GM18909 (cell line): ENCODE data around the gene TSSK1B.
"Not testable (repeated sequence)": the region's sequence is repeated elsewhere in the genome, so short reads cannot be mapped to it uniquely, and the experiment has no call there.

Source experiments
- ATAC-seq: cut with Tn5 transposase; IDR thresholded peaks from one replicate; pipeline ENCODE4 v1.9.1; 2021; ENCODE audit warnings: mild to moderate bottlenecking; ENCODE audit not compliant: unreplicated experiment, poor library complexity

Gene TSSK1B, protein sequence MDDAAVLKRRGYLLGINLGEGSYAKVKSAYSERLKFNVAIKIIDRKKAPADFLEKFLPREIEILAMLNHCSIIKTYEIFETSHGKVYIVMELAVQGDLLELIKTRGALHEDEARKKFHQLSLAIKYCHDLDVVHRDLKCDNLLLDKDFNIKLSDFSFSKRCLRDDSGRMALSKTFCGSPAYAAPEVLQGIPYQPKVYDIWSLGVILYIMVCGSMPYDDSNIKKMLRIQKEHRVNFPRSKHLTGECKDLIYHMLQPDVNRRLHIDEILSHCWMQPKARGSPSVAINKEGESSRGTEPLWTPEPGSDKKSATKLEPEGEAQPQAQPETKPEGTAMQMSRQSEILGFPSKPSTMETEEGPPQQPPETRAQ

DNA sequence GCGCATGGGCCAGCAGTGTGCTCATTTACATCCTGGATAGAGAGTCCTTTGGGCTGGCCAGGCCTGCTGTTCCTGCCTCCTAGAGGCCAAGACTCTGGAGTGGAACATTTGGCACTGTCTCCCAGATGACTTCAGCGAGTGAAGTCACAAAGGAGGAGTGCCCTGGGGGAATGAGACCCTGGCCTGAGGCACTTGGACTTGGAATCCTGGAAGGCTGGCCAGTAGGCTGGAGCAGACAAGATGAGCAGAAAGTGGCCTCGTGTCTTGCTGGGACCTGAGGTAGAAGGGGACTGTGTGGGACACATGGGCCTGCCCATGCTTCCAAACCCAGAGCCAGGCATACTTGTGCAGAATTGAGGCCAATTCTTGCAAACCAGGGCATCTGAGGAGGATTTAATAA, at the start of gene TSSK1B:
TSS of gene TSSK1B (minus strand) at position 101 of the 400 bp plus-strand sequence. CDS start 150 bp downstream, outside the sequence.
- ATAC-seq, result no peak

GRCh38 chr5:113480243-113480642, 45.5 kb upstream of the TSSK1B start:
- no peak for ATAC-seq

GRCh38 chr5:113478691-113479090, 43.9 kb upstream of the TSSK1B start:
- ATAC-seq, result no peak

DNA sequence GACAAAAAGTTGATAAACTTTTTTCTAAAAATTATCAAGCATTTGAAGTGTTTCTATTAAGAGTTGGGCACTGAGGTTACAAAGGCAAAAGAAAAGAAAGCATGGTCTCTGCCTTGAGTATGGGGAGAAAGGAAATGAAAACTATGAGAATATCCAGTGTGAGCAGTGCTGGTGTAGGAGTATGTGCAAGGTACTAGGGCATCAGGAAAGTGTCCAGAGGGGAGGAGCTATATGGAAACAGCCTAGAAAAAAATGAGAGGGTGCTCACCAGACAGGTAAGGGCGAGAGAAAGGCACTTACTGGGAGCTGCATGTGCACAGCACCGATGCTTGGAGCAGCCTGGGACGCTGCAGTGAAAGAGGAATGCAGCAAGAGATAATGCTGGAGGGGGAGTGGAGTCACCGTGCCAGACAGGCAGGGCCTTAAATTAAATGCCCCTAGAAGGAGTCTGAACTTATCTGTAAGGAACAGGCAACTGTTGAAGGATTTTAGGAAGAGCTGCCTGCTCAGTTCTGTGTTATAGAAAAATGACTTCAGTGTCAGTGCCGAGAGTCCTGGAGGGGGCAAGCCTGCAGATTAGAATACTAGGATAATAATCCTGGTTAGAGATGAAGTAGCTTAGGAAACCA, 39.4 kb upstream of the TSSK1B start:
- no peak for ATAC-seq

DNA sequence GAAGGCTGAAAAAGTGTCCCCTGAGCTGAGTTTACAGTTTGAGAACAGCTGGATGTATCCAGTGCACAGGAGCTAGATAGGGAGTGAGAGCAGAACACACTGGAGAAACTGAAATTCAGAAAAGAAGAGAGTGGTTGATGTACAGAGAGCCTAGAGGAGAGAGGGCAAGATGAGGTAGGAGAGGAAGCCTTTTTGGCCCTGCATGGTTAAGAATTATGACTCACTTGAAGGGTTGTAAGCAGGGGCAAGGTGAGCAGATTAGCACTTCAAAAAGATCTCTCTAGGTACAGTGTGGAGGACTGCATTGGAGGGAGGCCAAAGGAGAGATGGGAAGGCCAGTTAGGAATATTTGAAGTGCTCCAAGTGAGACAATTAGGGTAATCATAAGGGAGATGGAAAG, 28.2 kb upstream of the TSSK1B start:
- ATAC-seq, result no peak

DNA sequence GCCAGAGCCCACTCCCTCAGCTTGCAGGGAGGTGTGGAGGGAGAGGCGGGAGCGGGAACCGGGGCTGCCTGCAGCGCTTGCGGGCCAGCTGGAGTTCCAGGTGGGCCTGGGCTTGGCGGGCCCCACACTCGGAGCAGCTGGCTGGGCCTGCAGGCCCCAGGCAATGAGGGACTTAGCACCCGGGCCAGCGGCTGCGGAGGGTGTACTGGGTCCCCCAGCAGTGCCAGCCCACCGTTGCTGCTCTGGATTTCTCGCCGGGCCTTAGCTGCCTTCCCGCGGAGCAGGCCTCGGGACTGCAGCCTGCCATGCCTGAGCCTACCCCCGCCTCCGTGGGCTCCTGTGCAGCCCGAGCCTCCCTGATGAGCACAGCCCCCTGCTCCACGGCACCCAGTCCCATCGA, 22.3 kb upstream of the TSSK1B start:
- ATAC-seq, result not testable (repeated sequence)

DNA sequence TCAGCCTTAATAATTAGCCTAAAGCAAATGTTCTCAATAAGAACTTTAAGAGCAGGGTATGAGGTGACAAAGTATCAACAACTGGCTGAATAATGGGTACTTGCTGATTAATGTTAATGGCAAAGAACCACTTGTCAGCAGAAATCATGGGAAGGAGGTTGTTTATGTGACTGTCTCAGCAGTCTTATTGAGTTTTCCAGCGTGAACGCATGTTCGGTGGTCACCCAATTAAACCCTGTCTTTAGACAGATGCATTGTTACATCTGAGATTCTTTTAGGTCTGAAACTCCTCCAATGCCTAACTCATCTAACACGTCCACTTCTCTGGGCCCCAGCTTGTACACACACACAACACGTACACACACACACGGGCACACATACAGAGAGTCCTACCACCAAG, 18.2 kb upstream of the TSSK1B start:
- ATAC-seq, result no peak

DNA sequence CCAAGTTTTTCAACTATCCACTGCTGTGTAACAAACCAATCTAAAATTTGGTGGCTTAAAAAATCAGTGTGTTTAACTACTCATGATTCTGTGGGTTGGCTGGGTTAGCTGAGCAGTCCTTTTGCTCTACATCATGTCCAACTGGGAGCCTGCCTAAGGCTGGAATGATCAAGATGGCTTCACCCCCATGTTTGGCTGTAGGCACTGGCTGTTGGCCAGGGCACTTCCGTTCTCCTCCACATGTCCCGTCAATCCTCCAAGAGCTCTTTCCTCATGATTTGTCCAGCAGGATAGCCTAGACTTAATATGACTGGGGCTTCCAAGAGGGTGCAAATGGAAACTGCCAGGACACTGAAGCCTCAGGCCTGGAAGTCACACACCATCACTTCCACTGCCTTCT, 17.0 kb upstream of the TSSK1B start:
- no peak for ATAC-seq

DNA sequence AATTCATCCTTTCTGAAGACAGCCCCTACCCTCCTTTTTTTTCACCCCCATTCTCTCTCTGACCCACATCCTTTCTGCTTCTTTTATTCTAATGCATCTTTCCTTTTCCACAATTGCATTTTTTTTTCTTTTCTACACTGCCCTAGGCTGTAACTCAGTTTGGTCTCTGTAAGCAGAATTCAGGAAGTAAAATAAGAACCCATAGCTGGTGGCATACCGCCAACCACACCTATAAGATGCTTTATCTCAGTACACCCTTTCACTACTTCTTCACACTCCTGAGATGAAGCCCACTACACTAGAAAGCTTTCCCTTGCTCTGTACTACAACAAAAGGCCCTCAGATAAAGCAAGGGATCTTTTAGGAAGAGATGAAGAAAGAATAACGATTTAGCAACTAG, 16.1 kb upstream of the TSSK1B start:
- no peak for ATAC-seq

GRCh38 chr5:113450462-113450861, 15.7 kb upstream of the TSSK1B start:
- no peak for ATAC-seq

DNA sequence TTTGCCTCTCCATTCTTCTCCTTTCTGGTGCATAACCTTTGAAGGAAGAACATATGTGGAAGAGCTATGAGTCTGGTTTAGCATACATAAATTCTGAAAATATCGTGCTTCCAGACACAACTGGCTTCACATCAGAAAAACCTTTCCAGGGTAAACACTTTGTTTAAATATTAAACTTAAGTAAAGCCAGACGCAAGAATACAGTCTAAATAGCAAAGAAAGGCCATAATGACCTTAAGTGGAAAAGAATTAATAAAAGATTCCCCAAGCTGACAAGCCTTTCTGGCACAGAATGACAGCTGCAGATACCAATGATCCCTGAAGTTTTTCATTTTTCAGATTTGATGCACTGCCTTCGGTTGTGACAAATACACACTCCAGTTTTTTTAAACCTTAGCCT, 13.5 kb upstream of the TSSK1B start:
- ATAC-seq, result no peak

DNA sequence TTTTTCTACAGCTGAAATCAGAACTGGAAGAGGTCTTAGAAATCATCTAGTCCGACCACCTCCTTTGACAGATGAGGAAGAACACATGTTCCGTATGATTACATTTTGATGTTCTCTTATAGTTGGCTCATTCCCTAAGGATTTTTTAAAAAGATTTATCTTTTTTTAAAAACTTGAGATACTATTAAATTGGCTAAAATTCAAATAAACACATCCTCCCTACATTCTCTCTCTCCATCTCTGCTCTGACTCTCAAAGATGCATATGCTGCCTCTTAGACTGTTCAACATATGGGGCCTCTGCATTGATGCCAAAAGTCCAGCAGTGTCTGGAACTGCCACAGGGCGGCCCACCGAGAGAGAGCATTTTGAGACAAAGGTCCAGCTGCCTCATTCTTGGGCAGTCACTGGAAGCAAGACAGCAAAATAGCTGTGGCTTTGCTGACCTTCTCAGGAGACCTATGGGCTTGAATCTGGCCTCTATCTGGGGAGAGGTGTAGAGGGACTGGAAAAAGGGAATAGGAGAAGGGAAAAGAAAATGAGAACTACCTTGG, 12.8 kb upstream of the TSSK1B start:
- ATAC-seq, result no peak

DNA sequence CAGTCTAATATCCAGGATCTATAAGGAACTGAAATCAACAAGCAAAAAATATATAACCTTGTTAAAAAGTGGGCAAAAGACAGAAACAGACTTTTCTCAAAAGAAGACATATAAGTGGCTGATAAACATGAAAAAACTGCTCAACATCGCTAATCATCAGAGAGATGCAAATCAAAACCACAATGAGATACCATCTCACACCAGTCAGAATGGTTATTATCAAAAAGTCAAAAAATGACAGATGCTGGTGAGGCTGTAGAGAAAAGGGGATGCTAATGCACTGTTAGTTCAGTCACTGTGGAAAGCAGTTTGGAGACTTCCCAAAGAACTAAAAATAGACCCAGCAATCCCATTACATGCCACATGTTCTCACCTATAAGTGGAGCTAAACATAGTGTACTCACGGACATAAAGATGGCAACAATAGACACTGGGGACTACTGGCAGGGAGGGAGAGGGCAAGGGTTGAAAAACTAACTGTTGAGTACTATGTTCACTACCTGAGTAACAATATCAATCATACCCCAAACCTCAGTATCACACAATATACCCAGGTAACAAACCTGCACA, 11.7 kb upstream of the TSSK1B start:
- no peak for ATAC-seq

- ATAC-seq, result no peak
Measured at GRCh38 chr5:113437111-113437510, 2.3 kb upstream of the TSSK1B start.

- no peak for ATAC-seq
Measured at GRCh38 chr5:113435575-113435974, 786 bp upstream of the TSSK1B start.

DNA sequence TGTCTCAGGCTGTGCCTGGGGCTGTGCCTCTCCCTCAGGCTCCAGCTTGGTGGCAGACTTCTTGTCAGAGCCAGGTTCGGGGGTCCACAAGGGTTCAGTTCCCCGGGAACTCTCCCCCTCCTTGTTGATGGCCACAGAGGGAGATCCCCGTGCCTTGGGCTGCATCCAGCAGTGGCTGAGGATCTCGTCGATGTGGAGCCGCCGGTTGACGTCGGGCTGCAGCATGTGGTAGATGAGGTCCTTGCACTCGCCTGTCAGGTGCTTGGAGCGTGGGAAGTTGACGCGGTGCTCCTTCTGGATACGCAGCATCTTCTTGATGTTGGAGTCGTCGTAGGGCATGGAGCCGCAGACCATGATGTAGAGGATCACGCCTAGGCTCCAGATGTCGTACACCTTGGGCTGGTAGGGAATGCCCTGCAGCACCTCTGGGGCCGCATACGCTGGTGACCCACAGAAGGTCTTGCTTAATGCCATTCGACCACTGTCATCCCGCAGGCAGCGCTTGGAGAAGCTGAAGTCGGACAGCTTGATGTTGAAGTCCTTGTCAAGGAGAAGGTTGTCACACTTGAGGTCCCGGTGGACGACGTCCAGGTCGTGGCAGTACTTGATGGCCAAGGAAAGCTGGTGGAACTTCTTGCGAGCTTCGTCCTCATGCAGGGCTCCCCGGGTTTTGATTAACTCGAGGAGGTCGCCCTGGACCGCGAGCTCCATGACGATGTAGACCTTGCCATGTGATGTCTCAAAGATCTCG, 752 bp downstream of the TSSK1B start:
- no peak for ATAC-seq

DNA sequence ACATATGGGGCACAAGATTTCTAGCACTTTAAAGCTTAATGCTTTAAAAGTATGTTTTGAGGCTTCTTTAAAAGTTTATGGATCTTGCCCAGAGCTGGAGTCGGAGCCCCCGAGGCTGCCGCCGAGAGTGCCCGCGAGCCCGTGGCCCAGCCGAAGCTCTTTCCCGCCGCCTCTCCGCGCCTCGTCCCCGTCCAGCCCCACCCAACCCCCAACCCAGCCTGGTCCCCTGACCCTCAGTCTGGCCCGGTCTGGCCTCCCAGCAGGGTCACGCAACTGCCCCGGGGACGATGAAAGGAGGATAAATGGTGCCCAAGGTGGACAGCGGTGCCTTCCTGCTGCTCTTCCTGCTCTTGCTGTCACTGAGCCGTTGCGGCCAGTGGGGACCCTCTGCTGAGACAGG, 1.7 kb downstream of the TSSK1B start:
- no peak for ATAC-seq

DNA sequence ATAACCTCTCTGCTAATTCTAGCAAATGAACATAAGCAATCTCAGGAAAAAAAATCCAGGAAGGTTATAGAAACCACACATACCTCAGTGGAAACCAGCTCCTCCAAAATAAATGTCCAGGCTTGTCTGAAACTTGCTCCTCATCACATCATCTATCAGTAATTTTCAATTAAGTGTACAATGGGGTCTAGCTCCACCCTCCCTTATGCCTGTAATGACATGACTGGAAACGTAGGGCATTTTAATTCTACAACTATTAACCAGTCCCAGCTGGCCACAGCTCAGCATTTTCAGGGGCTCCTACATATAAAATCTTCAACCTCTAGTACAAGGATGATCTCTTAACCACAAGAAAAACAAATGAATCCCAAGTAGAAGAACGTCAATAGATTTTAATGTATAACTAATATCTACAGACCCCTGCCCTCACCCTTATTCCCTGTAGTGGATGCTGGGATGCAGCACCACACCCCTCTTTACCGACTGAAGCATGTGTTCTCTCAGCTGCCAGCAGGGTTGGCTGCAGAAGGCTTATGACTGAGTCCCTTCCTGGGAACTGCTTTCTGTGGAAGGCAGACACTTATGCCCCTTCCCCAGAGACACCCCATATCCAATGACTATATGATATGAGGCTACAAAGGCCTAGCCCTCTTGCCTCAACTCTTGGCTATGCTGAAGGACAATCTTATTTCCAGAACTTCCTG, 6.8 kb downstream of the TSSK1B start:
- ATAC-seq, result no peak

GRCh38 chr5:113425909-113426308, 8.9 kb downstream of the TSSK1B start:
- no peak for ATAC-seq

- ATAC-seq, result no peak
Measured at GRCh38 chr5:113421693-113422092, 13.1 kb downstream of the TSSK1B start.
